ENCODE measurements around the gene CPNE5. TPM values are rescaled to one million over a fixed set of nuclear protein-coding genes. Genes with fewer than 3 reads are reported as not detected.
A peak's percentile ranks its signal among the peaks of the same experiment; 100 is the strongest.

CPNE5 gene
- total RNA-seq, 1 donor from 2014 or later = 2.9 TPM

- no peak for DNase-seq
- Mint-ChIP-seq H3K4me1 (ENCODE audit: low read depth, unreplicated experiment) (peaks cover 20% of the 10 kb centered on the region), H3K36me3 (ENCODE audit: unreplicated experiment) (no peaks in the 10 kb centered on the region), H3K9me3 (ENCODE audit: unreplicated experiment) (peaks cover 13% of the 10 kb centered on the region), H3K27ac (ENCODE audit: unreplicated experiment) (no peak overlapping the region), H3K4me3 (ENCODE audit: unreplicated experiment) (no peak overlapping the region), H3K27me3 (ENCODE audit: unreplicated experiment) (peaks cover 2% of the 10 kb centered on the region)
- TF ChIP-seq, protein P1, sequence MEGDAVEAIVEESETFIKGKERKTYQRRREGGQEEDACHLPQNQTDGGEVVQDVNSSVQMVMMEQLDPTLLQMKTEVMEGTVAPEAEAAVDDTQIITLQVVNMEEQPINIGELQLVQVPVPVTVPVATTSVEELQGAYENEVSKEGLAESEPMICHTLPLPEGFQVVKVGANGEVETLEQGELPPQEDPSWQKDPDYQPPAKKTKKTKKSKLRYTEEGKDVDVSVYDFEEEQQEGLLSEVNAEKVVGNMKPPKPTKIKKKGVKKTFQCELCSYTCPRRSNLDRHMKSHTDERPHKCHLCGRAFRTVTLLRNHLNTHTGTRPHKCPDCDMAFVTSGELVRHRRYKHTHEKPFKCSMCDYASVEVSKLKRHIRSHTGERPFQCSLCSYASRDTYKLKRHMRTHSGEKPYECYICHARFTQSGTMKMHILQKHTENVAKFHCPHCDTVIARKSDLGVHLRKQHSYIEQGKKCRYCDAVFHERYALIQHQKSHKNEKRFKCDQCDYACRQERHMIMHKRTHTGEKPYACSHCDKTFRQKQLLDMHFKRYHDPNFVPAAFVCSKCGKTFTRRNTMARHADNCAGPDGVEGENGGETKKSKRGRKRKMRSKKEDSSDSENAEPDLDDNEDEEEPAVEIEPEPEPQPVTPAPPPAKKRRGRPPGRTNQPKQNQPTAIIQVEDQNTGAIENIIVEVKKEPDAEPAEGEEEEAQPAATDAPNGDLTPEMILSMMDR (IDR thresholded peaks at IDR 0.05; ENCODE audit: partially characterized antibody, unreplicated experiment) = no peak
Observed at GRCh38 chr6:36830577-36830976, 8.7 kb downstream of the CPNE5 start.

DNA sequence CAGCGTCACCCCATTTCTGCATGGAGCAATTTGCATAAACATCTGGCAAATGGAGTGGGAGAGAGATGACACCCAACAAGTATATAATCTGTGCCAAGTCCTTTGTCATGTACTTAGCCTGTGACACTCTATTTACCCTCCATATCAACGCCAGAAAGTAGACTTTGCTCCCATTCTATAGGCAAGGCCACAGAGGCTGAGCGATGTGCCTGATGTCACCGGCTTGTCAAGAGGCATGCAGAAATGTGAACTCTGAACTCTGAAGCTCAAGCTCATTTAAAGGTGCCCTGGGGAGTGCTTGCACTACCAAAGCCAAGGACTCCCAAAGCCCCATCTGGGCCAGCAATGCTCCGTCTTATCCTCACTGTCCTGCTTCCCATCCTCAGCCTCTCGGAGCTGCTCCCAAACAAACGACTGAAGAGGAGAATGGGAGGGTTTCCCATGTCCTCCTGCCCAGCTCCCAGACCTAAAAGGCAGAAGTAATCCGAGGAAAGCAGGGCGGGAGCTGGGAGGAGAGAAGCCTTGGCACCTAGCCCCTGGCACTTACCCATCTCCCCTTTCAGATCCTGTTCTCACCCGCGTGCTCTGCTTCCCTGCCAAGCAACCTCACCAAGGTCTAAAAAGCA is 9.2 kb downstream of the CPNE5 start:
- Mint-ChIP-seq H3K36me3 (ENCODE audit: unreplicated experiment) (no peaks in the 10 kb centered on the region), H3K4me3 (ENCODE audit: unreplicated experiment) (no peak overlapping the region), H3K27me3 (ENCODE audit: unreplicated experiment) (peaks cover 5% of the 10 kb centered on the region), H3K27ac (ENCODE audit: unreplicated experiment) (no peak overlapping the region), H3K4me1 (ENCODE audit: low read depth, unreplicated experiment) (peaks cover 21% of the 10 kb centered on the region), H3K9me3 (ENCODE audit: unreplicated experiment) (peaks cover 14% of the 10 kb centered on the region)
- TF ChIP-seq, protein P1 (IDR thresholded peaks at IDR 0.05; ENCODE audit: partially characterized antibody, unreplicated experiment) = no peak
- no peak for DNase-seq

DNA sequence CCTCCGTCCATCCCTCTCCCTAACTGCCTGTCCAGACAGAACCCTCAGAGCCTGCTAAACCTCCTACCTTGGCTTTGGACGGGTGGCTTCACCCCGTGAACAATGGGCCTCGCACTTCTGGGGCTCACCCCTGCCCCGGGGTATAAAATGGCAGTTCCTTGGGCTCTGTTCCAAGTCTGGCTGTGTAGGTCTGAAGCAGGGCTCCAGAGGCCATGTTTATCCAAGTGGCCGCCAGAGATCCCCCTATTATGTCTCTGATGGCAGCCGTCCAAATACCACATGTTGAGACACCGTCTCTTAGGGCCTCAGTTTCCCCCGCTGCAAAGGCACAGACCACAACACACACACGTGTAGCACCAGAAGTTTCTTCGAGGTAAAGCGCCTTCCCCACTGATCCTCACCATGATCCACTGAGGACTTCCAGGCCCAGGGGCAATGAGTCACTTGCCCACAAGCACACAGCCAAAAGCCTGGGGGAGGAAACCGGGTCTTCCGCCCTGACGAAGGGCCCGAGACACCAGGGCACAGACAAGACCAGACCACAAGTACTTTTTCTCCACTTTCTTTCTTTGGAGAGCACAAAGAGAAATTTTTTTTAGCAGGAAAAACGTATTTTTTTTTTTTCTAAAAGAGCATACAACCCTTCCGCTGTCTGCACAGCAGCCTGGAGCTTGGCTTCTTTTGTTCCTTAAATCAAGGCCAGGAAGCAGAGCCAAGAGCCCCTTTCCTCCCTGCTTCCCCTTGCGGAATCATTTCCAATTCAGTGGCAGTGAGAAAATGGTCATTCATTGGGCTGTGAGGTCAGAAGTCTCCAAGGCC is 11.8 kb downstream of the CPNE5 start:
- Mint-ChIP-seq H3K27ac (ENCODE audit: unreplicated experiment) (no peak overlapping the region), H3K36me3 (ENCODE audit: unreplicated experiment) (no peaks in the 10 kb centered on the region), H3K9me3 (ENCODE audit: unreplicated experiment) (peaks cover 8% of the 10 kb centered on the region), H3K27me3 (ENCODE audit: unreplicated experiment) (peaks cover 9% of the 10 kb centered on the region), H3K4me1 (ENCODE audit: low read depth, unreplicated experiment) (peaks cover 32% of the 10 kb centered on the region), H3K4me3 (ENCODE audit: unreplicated experiment) (no peak overlapping the region)
- no peak for DNase-seq
- TF ChIP-seq, protein P1 (IDR thresholded peaks at IDR 0.05; ENCODE audit: partially characterized antibody, unreplicated experiment) = no peak

GRCh38 chr6:36826520-36827227 is 12.6 kb downstream of the CPNE5 start:
- peak overlapping the region; percentile 16 for H3K4me3 Mint-ChIP-seq (ENCODE audit: unreplicated experiment)
- H3K36me3 Mint-ChIP-seq (ENCODE audit: unreplicated experiment) = no peaks in the 10 kb centered on the region
- TF ChIP-seq, protein P1 (IDR thresholded peaks at IDR 0.05; ENCODE audit: partially characterized antibody, unreplicated experiment) = no peak
- no peak for DNase-seq
- peaks cover 12% of the 10 kb centered on the region for H3K9me3 Mint-ChIP-seq (ENCODE audit: unreplicated experiment)
- peak overlapping the region; percentile 31 for H3K27ac Mint-ChIP-seq (ENCODE audit: unreplicated experiment)
- H3K27me3 Mint-ChIP-seq (ENCODE audit: unreplicated experiment) = peaks cover 9% of the 10 kb centered on the region
- H3K4me1 Mint-ChIP-seq (ENCODE audit: low read depth, unreplicated experiment) = peaks cover 39% of the 10 kb centered on the region

Measured in glutamatergic neuron (in vitro differentiated cells).